ENCODE measurements around the gene KRT32.

KRT32 gene

DNA sequence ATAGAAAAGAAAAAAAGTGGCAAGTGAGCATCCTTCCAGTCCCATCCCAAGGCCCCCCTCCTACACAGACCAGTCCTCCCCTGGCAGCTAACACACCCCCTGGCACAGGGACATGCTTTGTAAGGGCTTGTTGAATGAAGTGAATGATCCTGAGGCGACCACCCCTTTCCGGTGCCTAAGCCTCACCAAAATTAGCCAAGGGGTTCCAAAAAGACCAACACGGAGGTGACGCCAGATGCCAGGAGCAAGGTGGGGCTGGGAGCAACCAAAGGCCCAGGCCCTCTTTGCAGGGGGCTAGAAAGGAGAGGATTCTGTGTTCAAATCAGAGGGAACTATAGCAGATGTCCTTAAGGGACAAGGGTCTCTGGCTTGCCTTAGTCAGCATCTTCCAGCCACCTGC is 8.2 kb upstream of the KRT32 start:
- Histone ChIP-seq H3K27ac (ENCODE audit: low read depth, low read length) (no peak overlapping the region), H3K4me3 (ENCODE audit: low read length) (no peak overlapping the region), H3K9ac (ENCODE audit: low read length) (no peak overlapping the region), H3K4me1 (ENCODE audit: control insufficient read depth, insufficient read depth, low read length) (no peaks in the 10 kb centered on the region), H3K36me3 (ENCODE audit: control insufficient read depth, insufficient read depth, low read length) (no peaks in the 10 kb centered on the region), H3K27me3 (ENCODE audit: control insufficient read depth, insufficient read depth, low read length) (no peaks in the 10 kb centered on the region)

DNA sequence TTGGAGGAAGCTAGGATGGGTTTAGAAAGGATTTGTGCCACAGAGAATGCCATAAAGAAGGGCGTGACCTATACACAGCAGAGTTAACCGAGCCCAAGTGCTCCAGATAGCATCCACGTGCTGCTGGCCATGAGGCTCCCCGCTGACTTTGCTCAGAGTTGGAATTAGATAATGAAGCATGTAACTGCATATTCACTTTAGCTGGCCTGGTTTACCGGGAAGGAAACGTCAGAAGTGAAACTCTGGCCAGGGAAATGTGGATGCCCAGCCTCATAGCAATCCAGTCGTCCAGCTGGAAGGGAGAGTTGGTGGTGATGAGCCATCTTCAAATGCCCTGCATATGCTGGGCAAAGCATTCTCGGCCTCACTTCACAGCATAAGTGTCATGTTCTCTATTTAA is 7.7 kb upstream of the KRT32 start:
- Histone ChIP-seq H3K4me3 (ENCODE audit: low read length) (no peak overlapping the region), H3K4me1 (ENCODE audit: control insufficient read depth, insufficient read depth, low read length) (no peaks in the 10 kb centered on the region), H3K9ac (ENCODE audit: low read length) (no peak overlapping the region), H3K27ac (ENCODE audit: low read depth, low read length) (no peak overlapping the region), H3K27me3 (ENCODE audit: control insufficient read depth, insufficient read depth, low read length) (no peaks in the 10 kb centered on the region), H3K36me3 (ENCODE audit: control insufficient read depth, insufficient read depth, low read length) (no peaks in the 10 kb centered on the region)

DNA sequence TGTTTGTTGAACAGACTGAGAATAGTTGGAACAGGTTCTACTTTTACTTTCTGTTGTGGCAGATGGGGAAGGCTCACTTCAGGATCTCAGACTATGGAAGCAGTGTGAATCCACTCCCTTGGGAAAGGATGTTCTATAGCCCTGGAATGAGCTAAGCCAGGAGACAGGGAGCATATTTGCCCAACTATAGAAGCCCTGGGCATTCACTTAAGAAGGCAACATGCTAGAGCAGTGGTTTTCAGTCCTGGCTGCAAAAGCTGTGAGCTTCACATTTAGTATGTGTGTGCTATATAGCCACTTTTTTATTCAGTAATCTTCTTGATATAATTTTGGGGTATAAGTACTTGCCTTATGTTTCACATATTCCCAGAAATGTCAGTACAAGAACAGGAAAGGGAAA is 1.2 kb upstream of the KRT32 start:
- Histone ChIP-seq H3K4me1 (ENCODE audit: control insufficient read depth, insufficient read depth, low read length) (no peaks in the 10 kb centered on the region), H3K36me3 (ENCODE audit: control insufficient read depth, insufficient read depth, low read length) (no peaks in the 10 kb centered on the region), H3K9ac (ENCODE audit: low read length) (no peak overlapping the region), H3K4me3 (ENCODE audit: low read length) (no peak overlapping the region), H3K27me3 (ENCODE audit: control insufficient read depth, insufficient read depth, low read length) (no peaks in the 10 kb centered on the region), H3K27ac (ENCODE audit: low read depth, low read length) (no peak overlapping the region)

DNA sequence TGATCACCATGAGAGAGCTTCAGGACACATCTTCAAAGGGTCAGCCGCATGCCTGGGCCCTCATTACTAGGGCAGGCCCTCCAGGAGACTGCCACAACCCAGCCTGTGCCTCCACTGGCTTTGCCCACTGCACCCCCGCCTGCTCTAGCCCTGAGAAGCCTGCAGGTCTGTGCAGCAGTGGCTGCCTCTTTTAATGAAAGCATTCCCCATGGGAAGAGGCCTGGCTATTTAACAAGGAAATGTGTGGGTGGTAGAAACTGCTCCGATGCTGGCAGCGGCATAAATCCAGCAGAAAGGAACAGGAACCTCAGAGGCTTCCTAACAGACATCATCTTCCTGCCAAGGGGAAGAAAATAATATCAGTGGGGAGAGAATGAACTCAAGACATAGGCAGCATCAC is 375 bp upstream of the KRT32 start:
- H3K4me3 ChIP-seq (ENCODE audit: low read length) = no peak overlapping the region
- no peaks in the 10 kb centered on the region for H3K36me3 ChIP-seq (ENCODE audit: control insufficient read depth, insufficient read depth, low read length)
- no peaks in the 10 kb centered on the region for H3K4me1 ChIP-seq (ENCODE audit: control insufficient read depth, insufficient read depth, low read length)
- no peak overlapping the region for H3K27ac ChIP-seq (ENCODE audit: low read depth, low read length)
- H3K27me3 ChIP-seq (ENCODE audit: control insufficient read depth, insufficient read depth, low read length) = no peaks in the 10 kb centered on the region
- H3K9ac ChIP-seq (ENCODE audit: low read length) = no peak overlapping the region

DNA sequence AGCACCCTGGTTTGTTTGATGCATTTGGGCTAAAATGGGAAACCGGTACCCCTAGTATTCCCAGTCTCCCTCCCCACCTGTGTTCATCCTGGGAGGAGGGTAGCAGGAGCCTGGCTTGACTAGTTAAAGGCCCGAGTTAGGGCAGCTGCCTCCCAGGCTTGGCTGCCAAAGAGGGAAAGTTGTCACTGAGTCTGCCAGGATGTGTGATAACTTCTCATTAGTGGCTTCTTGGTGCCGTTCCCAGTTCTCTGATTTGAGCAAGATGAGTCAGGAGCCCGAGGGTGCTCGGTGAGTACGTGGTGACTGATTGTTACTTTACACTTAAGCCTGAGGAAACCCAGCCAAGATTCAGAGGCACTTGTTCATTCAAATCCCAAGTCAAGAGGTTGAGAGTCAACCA is 2.5 kb downstream of the KRT32 start:
- Histone ChIP-seq H3K36me3 (ENCODE audit: control insufficient read depth, insufficient read depth, low read length) (no peaks in the 10 kb centered on the region), H3K4me1 (ENCODE audit: control insufficient read depth, insufficient read depth, low read length) (no peaks in the 10 kb centered on the region), H3K27ac (ENCODE audit: low read depth, low read length) (no peak overlapping the region), H3K27me3 (ENCODE audit: control insufficient read depth, insufficient read depth, low read length) (no peaks in the 10 kb centered on the region), H3K9ac (ENCODE audit: low read length) (no peak overlapping the region), H3K4me3 (ENCODE audit: low read length) (no peak overlapping the region)

DNA sequence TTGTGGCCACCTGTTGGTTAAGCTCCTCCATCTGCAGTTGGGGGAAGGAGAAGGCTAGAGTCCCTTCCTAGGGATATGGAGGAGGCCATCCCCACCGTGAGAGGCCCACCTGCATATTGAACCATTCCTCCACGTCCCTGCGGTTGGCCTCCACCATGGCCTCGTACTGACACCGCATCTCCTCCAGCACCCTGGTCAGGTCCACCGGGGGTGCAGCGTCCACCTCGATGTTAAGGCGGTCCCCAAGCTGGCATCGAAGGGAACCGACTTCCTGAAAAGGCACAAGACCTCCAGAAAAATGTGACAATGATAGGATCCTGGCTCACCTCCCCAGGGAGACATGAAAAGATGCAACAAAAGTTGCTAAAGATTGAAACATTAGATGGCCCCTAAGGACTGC is 3.0 kb downstream of the KRT32 start:
- Histone ChIP-seq H3K9ac (ENCODE audit: low read length) (no peak overlapping the region), H3K36me3 (ENCODE audit: control insufficient read depth, insufficient read depth, low read length) (no peaks in the 10 kb centered on the region), H3K27me3 (ENCODE audit: control insufficient read depth, insufficient read depth, low read length) (no peaks in the 10 kb centered on the region), H3K4me1 (ENCODE audit: control insufficient read depth, insufficient read depth, low read length) (no peaks in the 10 kb centered on the region), H3K4me3 (ENCODE audit: low read length) (no peak overlapping the region), H3K27ac (ENCODE audit: low read depth, low read length) (no peak overlapping the region)

DNA sequence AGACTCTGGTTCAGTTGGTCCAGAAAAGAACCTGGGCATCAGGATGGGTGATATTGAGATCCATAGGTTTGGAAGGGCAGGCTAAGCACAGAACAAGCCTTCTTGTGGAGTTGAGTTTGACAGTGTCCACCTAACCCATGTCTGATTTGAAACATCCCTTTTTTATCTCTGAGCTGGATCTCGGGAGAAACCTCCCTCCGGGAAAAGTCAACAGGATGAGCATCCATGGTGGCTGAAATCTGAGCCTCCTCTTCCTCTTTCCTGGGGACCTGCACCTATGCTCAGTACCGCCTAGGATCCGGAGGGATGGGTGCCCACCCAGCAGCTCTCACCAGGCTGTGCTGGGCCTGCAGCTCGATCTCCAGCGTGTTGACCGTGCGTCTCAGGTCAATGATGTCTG is 3.4 kb downstream of the KRT32 start:
- Histone ChIP-seq H3K36me3 (ENCODE audit: control insufficient read depth, insufficient read depth, low read length) (no peaks in the 10 kb centered on the region), H3K9ac (ENCODE audit: low read length) (no peak overlapping the region), H3K27me3 (ENCODE audit: control insufficient read depth, insufficient read depth, low read length) (no peaks in the 10 kb centered on the region), H3K4me3 (ENCODE audit: low read length) (no peak overlapping the region), H3K27ac (ENCODE audit: low read depth, low read length) (no peak overlapping the region), H3K4me1 (ENCODE audit: control insufficient read depth, insufficient read depth, low read length) (no peaks in the 10 kb centered on the region)

DNA sequence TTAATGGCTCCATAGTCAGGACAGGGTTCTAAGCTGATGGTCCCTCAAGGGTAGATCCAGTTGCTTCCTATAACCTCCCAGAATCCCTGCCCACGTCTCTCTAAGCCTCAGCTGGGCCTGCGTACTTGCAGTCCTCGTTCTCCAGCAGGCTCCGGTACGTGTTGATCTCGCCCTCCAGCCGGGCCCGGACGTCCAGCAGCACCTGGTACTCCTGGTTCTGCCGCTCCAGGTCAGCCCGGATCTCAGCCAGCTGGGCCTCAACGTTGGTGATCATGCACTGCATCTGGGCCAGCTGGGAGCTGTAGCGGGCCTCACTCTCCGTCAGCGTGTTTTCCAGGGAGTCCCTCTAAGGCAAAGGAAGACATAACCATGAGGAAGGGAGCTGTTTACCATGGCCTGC is 4.5 kb downstream of the KRT32 start:
- H3K27me3 ChIP-seq (ENCODE audit: control insufficient read depth, insufficient read depth, low read length) = no peaks in the 10 kb centered on the region
- no peak overlapping the region for H3K9ac ChIP-seq (ENCODE audit: low read length)
- H3K4me1 ChIP-seq (ENCODE audit: control insufficient read depth, insufficient read depth, low read length) = no peaks in the 10 kb centered on the region
- no peaks in the 10 kb centered on the region for H3K36me3 ChIP-seq (ENCODE audit: control insufficient read depth, insufficient read depth, low read length)
- H3K4me3 ChIP-seq (ENCODE audit: low read length) = no peak overlapping the region
- no peak overlapping the region for H3K27ac ChIP-seq (ENCODE audit: low read depth, low read length)

DNA sequence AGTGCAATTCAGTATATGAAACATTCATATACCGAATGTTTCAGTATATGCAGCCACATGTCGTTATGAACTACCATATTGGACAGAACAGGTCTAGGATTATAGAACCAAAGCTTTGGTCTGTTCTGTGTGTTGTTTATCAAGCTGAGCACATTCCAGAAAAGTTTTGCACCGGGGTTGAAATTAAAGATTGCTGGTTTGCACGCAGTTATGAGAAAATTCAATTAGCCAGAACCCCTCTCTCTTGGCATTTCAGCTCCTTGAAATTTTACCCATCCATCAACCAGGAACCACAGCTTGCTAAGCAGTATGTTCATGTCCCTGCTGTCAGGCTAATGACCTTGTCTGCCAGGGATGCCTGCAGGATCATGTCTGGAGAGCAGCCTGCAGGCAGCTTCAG is 9.5 kb downstream of the KRT32 start:
- Histone ChIP-seq H3K27ac (ENCODE audit: low read depth, low read length) (no peak overlapping the region), H3K9ac (ENCODE audit: low read length) (no peak overlapping the region), H3K4me3 (ENCODE audit: low read length) (no peak overlapping the region), H3K27me3 (ENCODE audit: control insufficient read depth, insufficient read depth, low read length) (no peaks in the 10 kb centered on the region), H3K4me1 (ENCODE audit: control insufficient read depth, insufficient read depth, low read length) (no peaks in the 10 kb centered on the region), H3K36me3 (ENCODE audit: control insufficient read depth, insufficient read depth, low read length) (no peaks in the 10 kb centered on the region)

DNA sequence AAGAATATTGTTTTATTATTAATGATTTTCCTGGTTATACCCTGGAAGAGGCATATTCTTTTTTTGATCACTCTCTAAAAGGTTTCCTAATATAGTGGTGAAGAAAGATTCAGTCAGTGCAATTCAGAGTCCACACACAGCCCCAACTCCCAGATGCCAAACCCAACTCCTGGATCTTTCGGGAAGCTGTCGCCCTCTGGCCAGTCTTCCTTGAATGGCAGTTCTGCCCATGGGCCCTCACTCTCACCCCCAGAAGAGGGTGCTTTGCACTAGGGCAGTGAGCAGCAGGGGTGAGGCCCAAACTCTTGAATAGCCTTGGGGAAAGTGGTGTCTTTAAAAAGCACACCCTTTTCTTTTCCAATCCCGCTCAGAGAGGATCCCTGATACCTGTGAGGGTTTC is 11.0 kb downstream of the KRT32 start:
- Histone ChIP-seq H3K27me3 (ENCODE audit: control insufficient read depth, insufficient read depth, low read length) (no peaks in the 10 kb centered on the region), H3K9ac (ENCODE audit: low read length) (no peak overlapping the region), H3K4me3 (ENCODE audit: low read length) (no peak overlapping the region), H3K36me3 (ENCODE audit: control insufficient read depth, insufficient read depth, low read length) (no peaks in the 10 kb centered on the region), H3K27ac (ENCODE audit: low read depth, low read length) (no peak overlapping the region), H3K4me1 (ENCODE audit: control insufficient read depth, insufficient read depth, low read length) (no peaks in the 10 kb centered on the region)

DNA sequence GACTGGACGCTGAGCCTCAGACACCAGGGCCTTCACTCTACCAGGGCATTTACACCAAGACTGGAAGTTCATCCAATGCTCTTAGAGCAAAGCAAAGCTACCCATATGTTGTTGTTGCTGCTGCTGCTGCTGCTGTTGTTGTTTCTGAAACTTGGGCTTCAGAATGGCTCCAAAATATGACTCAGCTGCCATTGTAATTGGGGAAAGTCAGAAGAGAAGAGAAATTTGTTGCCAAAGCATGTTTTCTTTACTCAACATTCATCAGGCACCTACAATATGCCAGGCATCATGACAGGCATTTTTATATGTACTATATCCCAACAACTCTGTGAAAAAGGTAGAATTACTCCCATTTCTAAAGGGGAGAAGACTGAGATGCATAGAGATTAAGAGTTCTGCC is 11.9 kb downstream of the KRT32 start:
- Histone ChIP-seq H3K27me3 (ENCODE audit: control insufficient read depth, insufficient read depth, low read length) (no peaks in the 10 kb centered on the region), H3K4me3 (ENCODE audit: low read length) (no peak overlapping the region), H3K4me1 (ENCODE audit: control insufficient read depth, insufficient read depth, low read length) (no peaks in the 10 kb centered on the region), H3K9ac (ENCODE audit: low read length) (no peak overlapping the region), H3K27ac (ENCODE audit: low read depth, low read length) (no peak overlapping the region), H3K36me3 (ENCODE audit: control insufficient read depth, insufficient read depth, low read length) (no peaks in the 10 kb centered on the region)

DNA sequence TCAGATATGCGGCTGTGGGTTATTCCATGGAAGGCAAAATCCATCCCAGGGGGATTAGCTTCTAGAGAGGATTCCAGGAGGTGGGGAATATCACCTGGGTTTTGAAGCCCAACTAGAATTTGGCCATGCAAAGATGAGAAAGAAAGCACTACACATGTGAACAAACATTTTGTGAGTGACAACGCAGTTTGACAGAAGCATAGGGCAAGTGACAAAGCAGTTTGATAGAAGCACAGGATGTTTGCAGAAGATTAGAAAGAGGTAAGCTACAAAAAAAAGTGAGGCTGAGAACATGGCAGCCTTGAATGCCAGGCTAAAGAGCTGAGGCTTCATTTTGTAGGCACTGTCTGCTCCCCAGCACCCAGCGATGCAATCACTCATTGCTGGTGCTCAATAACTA is 14.1 kb downstream of the KRT32 start:
- Histone ChIP-seq H3K36me3 (ENCODE audit: control insufficient read depth, insufficient read depth, low read length) (no peaks in the 10 kb centered on the region), H3K27ac (ENCODE audit: low read depth, low read length) (no peak overlapping the region), H3K9ac (ENCODE audit: low read length) (no peak overlapping the region), H3K4me3 (ENCODE audit: low read length) (no peak overlapping the region), H3K4me1 (ENCODE audit: control insufficient read depth, insufficient read depth, low read length) (no peaks in the 10 kb centered on the region), H3K27me3 (ENCODE audit: control insufficient read depth, insufficient read depth, low read length) (no peaks in the 10 kb centered on the region)

DNA sequence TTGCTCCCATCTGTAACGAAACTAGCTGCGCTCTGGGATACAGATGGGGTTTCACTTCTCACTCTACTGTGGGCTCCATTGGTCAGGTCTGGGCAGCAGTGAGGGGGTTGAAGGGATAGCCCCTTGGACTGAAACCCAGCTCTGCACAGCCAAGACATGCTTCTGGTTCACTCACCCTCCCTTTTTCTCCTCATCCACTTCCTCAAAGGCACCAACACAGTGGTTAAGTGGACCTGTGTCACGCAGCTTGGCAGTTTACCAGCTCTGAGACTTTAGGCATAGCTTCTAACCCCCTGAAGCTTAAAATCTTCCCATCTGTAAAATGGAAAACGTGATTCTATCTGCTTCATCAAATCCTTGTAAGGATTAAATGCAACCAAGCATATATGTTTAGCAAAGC is 14.9 kb downstream of the KRT32 start:
- H3K4me1 ChIP-seq (ENCODE audit: control insufficient read depth, insufficient read depth, low read length) = no peaks in the 10 kb centered on the region
- no peaks in the 10 kb centered on the region for H3K36me3 ChIP-seq (ENCODE audit: control insufficient read depth, insufficient read depth, low read length)
- no peak overlapping the region for H3K4me3 ChIP-seq (ENCODE audit: low read length)
- no peak overlapping the region for H3K9ac ChIP-seq (ENCODE audit: low read length)
- H3K27ac ChIP-seq (ENCODE audit: low read depth, low read length) = no peak overlapping the region
- no peaks in the 10 kb centered on the region for H3K27me3 ChIP-seq (ENCODE audit: control insufficient read depth, insufficient read depth, low read length)

All from rectal smooth muscle tissue (tissue), 1 donor.